Measurements from ENCODE around the gene NDUFA3. TPM values are rescaled to one million over a fixed set of nuclear protein-coding genes. Genes with fewer than 3 reads are reported as not detected.

NDUFA3 gene
- total RNA-seq, 1 experiment from 2014 or later: 128 TPM

- no peak for DNase-seq (ENCODE audit: unreplicated experiment)
- H3K4me1 Mint-ChIP-seq (ENCODE audit: insufficient read depth, unreplicated experiment): no peaks in the 10 kb centered on the region
- no peak overlapping the region for H3K4me3 Mint-ChIP-seq (ENCODE audit: unreplicated experiment)
- H3K9me3 Mint-ChIP-seq (ENCODE audit: unreplicated experiment): no peaks in the 10 kb centered on the region
- ChIA-PET CTCF (no interaction called here), POLR2A (no interaction called here)
- intact Hi-C loops (cut with micrococcal nuclease): no loop called here
- H3K27ac Mint-ChIP-seq (ENCODE audit: low read depth, unreplicated experiment): no peak overlapping the region
- TF ChIP-seq CTCF (IDR thresholded peaks at IDR 0.05; ENCODE audit: unreplicated experiment): no peak
- BruUV-seq (replicated peaks): no TSS peak
- no peaks in the 10 kb centered on the region for H3K27me3 Mint-ChIP-seq (ENCODE audit: insufficient read depth, unreplicated experiment)
- H3K36me3 Mint-ChIP-seq (ENCODE audit: insufficient read depth, unreplicated experiment): peaks cover 57% of the 10 kb centered on the region
These were observed 23.1 kb downstream of the NDUFA3 start for GRCh38 chr19:54125713-54126112.

- no peaks in the 10 kb centered on the region for H3K9me3 Mint-ChIP-seq (ENCODE audit: unreplicated experiment)
- no peak for DNase-seq (ENCODE audit: unreplicated experiment)
- H3K36me3 Mint-ChIP-seq (ENCODE audit: insufficient read depth, unreplicated experiment): peaks cover 50% of the 10 kb centered on the region
- ChIA-PET CTCF (no interaction called here), POLR2A (no interaction called here)
- no TSS peak for BruUV-seq (replicated peaks)
- no peak overlapping the region for H3K27ac Mint-ChIP-seq (ENCODE audit: low read depth, unreplicated experiment)
- H3K4me1 Mint-ChIP-seq (ENCODE audit: insufficient read depth, unreplicated experiment): no peaks in the 10 kb centered on the region
- intact Hi-C loops (cut with micrococcal nuclease): no loop called here
- H3K27me3 Mint-ChIP-seq (ENCODE audit: insufficient read depth, unreplicated experiment): no peaks in the 10 kb centered on the region
- no peak overlapping the region for H3K4me3 Mint-ChIP-seq (ENCODE audit: unreplicated experiment)
- no peak for TF ChIP-seq CTCF (IDR thresholded peaks at IDR 0.05; ENCODE audit: unreplicated experiment)
These were observed 25.2 kb downstream of the NDUFA3 start for GRCh38 chr19:54127688-54128440.

- H3K36me3 Mint-ChIP-seq (ENCODE audit: insufficient read depth, unreplicated experiment): peaks cover 52% of the 10 kb centered on the region
- ChIA-PET POLR2A (no interaction called here), CTCF (no interaction called here)
- H3K4me1 Mint-ChIP-seq (ENCODE audit: insufficient read depth, unreplicated experiment): no peaks in the 10 kb centered on the region
- H3K27ac Mint-ChIP-seq (ENCODE audit: low read depth, unreplicated experiment): no peak overlapping the region
- intact Hi-C loops (cut with micrococcal nuclease): no loop called here
- BruUV-seq (replicated peaks): no TSS peak
- no peak for TF ChIP-seq CTCF (IDR thresholded peaks at IDR 0.05; ENCODE audit: unreplicated experiment)
- H3K4me3 Mint-ChIP-seq (ENCODE audit: unreplicated experiment): no peak overlapping the region
- no peaks in the 10 kb centered on the region for H3K9me3 Mint-ChIP-seq (ENCODE audit: unreplicated experiment)
- DNase-seq (ENCODE audit: unreplicated experiment): no peak
- H3K27me3 Mint-ChIP-seq (ENCODE audit: insufficient read depth, unreplicated experiment): no peaks in the 10 kb centered on the region
These were observed 25.7 kb downstream of the NDUFA3 start for GRCh38 chr19:54128441-54128725.

- Mint-ChIP-seq H3K36me3 (ENCODE audit: insufficient read depth, unreplicated experiment) (peaks cover 52% of the 10 kb centered on the region), H3K4me3 (ENCODE audit: unreplicated experiment) (no peak overlapping the region), H3K9me3 (ENCODE audit: unreplicated experiment) (no peaks in the 10 kb centered on the region), H3K27ac (ENCODE audit: low read depth, unreplicated experiment) (no peak overlapping the region), H3K27me3 (ENCODE audit: insufficient read depth, unreplicated experiment) (no peaks in the 10 kb centered on the region), H3K4me1 (ENCODE audit: insufficient read depth, unreplicated experiment) (no peaks in the 10 kb centered on the region)
- intact Hi-C loops (cut with micrococcal nuclease): no loop called here
- TF ChIP-seq CTCF (IDR thresholded peaks at IDR 0.05; ENCODE audit: unreplicated experiment): no peak
- no peak for DNase-seq (ENCODE audit: unreplicated experiment)
- CTCF ChIA-PET: no interaction called here
- no TSS peak for BruUV-seq (replicated peaks)
- POLR2A ChIA-PET: no interaction called here
These were observed 26.4 kb downstream of the NDUFA3 start for GRCh38 chr19:54128796-54129616.
